ENCODE results near the gene PGS1.
"Not testable (repeated sequence)": the region's sequence is repeated elsewhere in the genome, so short reads cannot be mapped to it uniquely, and the experiment has no call there.

Gene PGS1, protein sequence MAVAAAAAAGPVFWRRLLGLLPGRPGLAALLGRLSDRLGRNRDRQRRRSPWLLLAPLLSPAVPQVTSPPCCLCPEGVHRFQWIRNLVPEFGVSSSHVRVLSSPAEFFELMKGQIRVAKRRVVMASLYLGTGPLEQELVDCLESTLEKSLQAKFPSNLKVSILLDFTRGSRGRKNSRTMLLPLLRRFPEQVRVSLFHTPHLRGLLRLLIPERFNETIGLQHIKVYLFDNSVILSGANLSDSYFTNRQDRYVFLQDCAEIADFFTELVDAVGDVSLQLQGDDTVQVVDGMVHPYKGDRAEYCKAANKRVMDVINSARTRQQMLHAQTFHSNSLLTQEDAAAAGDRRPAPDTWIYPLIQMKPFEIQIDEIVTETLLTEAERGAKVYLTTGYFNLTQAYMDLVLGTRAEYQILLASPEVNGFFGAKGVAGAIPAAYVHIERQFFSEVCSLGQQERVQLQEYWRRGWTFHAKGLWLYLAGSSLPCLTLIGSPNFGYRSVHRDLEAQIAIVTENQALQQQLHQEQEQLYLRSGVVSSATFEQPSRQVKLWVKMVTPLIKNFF

DNA sequence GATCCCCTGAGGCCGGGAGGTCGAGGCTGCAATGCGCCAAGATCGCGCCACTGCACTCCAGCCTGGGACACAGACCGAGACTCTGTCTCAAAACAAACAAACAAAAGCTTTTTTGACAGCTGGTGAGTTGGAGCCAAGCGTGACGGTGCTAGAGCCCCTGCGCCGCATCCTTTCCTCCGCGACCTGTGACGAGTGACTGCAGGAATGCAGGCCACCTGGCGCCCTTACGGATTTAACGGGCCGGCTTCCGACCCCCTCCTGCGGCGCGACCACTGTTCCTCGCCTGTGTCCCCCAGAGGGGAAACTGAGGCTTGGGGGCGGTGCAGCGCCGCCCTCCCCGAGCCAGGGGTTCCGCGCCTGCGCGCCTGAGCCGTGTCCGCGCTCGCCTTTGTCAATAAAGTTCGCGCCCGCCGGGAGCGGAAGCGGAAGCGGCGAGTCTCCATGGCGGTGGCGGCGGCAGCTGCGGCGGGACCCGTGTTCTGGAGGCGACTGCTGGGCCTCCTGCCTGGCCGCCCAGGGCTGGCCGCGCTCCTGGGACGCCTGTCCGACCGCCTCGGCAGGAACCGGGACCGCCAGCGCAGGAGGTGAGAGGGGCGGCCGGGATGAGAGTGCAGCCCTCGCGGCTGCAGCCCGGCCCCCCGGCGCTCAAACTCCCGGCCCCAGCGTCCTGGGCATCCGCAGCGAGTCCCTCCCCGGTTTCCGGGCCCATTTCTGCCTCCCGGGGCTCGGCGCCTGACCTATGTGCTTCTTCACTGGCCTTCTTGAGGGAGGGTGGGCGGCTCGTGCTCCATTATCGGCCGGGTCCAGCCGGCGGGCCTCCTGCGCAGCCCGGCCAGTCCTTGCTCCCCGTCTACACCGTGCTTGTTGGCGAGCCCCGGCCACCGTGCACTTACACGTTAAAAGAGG, at the start of gene PGS1:
Gene PGS1 (plus strand): TSS at position 425 of the 906 bp plus-strand sequence. CDS start 17 bp downstream, at position 442.
- H3K4me3 ChIP-seq (ENCODE audit: low read depth, low read length): peak within 1 kb of the TSS; percentile 88
- DNase-seq (ENCODE audit: low read depth): no peak

DNA sequence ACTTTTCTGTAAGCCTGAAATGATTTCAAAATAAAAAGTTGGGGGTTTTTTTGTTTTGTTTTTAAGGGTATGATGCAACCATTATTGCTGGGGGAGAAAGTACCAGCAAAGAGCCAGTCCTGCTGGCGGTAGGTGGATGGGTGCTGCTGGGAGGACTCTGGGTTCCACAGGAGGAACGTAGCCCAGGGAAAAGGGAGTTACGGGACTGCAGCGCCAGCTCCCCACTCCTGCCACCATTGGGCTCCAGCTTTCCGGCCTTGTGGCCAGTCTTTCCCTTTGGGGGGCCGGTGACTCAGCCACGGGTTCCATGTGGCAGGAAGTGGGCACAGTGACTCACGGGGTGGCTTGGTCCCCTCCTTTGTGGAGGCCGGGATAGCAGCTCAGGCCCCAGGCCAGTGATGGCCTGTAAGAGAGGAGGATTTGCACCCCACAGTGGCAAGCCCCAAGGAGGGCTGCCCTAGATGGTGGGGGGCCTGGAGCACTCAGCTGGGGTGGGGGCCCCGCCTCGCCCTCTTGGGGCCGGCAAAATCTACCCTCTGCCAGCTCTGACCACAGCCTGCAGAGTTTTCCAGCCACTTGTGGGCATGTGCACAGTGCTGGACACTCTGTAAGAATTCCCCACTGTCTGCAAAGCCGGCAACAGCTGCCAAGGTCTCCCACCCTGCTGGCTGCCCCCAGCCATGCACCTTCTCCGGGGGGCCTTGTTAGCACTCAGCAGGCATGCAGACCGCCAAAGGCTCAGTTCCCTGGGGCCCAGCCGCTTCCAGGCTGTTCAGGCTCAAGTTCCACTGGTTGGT, 49.0 kb upstream of the PGS1 start:
- no peak overlapping the region for H3K4me3 ChIP-seq (ENCODE audit: low read depth, low read length)
- no peak for DNase-seq (ENCODE audit: low read depth)

DNA sequence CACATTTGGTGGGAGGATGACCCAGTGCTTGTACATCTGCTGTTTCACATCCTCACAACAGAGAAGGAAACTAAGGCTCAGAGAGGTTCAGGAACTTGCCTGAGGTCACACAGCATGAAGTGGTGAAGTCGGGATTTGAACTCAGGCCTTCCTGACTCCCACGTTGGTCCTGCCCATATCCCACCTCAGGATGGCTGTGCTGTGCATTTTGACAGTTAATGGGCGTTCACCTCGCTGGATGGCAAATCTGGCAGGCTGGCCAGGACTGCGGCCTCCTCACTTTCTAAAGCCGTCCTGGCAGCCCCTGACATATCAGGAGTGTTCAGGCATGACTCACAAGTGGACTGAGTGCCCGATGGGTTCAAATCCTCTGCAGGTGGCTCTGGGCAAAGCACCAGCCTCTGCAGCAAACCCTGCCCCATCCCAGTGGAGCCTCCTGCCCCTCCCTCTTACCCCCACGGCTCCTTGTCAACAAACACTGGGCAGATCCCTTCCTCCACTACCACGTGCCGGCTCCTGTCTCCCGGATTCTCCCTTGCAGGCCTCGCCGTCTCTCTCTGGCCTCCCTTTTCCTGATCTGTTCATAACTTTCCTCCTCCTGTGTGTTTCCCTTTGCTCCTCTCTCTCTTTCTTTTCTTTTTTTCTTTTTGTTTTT, 47.8 kb upstream of the PGS1 start:
- H3K4me3 ChIP-seq (ENCODE audit: low read depth, low read length): no peak overlapping the region
- no peak for DNase-seq (ENCODE audit: low read depth)

DNA sequence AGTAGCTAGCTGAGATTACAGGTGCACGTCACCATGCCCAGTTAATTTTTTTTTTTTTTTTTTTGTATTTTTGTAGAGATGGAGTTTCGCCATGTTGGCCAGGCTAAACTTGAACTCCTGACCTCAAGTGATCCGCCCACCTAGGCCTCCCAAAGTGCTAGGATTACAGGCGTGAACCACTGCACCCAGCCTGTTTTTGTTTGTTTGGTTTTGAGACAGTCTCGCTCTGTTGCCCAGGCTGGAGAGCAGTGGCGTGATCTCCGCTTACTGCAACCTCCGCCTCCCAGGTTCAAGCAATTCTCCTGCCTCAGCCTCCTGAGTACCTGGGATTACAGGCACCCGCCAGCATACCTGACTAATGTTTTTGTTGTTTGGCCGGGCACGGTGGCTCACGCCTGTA, 47.1 kb upstream of the PGS1 start:
- not testable (repeated sequence) for H3K4me3 ChIP-seq (ENCODE audit: low read depth, low read length); DNase-seq (ENCODE audit: low read depth)

DNA sequence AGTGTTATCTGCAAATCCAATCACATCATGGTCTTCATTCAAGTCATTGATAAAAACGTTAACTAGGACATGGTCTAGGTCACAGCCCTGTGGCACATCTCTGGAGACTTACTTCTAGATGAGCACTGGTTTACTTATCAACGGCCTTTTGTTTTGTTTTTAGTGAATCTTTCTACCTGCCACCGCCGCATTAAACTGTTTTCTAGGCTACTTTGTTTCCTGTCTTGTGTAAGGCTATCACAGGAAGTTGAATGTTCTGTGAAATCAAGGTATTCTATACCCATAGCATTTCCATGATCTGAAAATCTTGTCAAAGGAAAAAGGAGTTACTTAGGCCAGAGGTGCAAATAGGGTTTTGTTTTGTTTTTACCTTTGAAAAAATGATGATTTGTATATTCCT, 45.5 kb upstream of the PGS1 start:
- H3K4me3 ChIP-seq (ENCODE audit: low read depth, low read length): no peak overlapping the region

DNA sequence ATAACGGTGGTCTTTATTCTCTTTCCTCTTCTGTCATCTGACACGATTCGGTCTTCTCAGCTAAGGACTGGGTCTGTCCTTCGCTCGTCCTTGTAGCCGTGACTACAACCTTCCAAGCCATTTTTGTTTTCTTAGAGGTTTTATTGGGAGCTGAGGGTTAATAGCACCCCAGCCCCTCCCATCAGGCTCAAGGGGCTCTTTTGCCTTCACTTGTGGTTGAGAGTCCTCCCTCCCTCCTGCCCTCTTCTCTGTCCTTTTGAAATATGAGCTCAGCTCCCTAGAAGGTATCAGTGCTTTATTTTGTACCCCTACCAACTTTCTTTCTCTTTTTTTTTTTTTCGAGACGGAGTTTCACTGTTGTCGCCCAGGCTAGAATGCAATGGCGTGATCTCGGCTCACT, 43.2 kb upstream of the PGS1 start:
- H3K4me3 ChIP-seq (ENCODE audit: low read depth, low read length): no peak overlapping the region
- DNase-seq (ENCODE audit: low read depth): no peak

More for the DNA sequence above, 45.5 kb upstream of the PGS1 start:
- DNase-seq (ENCODE audit: low read depth): no peak

DNA sequence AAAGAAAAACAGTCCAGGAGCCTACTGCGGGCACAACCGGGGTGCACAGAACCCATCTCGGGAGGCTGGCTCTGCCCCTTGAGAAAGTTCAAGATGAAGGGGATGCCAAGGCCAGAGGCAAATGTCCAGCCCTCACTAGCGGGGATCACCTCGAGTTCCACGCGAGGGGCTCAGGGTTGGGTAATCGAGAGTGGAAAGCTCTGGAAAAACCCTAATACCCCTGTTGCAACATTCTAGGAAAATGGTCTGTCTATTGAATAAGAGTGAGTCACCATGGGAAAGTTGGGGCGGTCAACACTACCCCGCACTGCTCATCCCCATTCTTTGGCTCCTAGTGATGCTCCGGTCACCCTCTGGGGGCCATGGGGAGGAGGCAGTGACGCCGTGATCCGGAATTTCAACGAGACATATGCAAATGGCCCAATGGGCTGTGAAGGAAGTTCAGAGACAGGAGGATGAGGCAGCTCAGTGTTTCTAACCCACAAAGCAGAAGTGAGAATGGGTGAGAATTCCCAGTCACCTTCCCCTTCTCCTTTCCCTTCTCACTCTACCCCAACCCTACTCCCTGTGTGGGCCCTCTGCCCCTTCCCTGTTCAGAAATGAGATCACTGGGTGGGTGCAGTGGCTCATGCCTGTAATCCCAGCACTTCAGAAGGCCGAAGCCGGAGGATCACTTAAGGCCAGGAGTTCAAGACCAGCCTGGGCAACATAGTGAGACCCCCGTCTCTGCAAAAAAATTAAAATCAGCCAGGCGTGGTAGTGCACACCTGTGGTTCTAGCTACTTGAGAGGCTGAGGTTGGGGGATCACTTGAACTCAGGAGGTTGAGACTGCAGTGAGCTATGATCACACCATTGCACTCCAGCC, 41.0 kb upstream of the PGS1 start:
- H3K4me3 ChIP-seq (ENCODE audit: low read depth, low read length): no peak overlapping the region
- DNase-seq (ENCODE audit: low read depth): peak; percentile 92

DNA sequence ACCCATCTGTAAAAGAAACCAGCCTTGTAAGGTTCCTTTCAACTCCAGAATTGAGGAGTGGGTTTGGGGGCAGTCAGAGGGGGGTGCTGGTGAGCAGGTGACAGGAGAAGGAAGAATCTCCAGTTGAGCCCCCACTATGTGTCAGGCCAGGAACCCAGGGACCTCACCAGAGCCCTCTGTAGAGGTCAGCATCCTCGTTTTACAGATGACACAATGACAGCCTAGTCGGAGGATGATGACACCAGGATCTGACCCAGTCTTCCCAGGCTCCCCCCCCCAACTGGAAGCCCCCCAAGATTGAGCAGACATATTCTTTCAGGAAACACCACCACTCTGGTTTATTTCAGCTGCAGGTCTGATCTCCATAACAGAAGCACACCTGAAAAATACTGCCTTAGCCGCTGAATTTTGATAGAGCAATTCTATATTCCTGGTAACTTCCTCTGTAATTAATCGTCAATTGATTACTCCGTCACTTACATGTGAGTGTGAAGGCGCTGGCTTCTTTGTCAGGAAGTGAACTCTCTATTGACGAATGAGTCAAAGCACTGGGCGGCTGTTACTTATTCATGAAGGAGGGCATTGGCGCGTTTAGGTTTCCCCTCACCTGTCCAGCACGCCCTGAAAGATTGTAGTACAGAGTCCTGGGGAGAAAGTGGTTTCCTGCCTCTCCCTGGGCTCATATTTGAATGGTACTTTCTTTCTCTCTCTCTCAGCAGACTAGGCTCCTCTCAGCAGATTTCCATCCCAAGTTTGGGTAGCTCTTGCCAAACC, 39.8 kb upstream of the PGS1 start:
- H3K4me3 ChIP-seq (ENCODE audit: low read depth, low read length): no peak overlapping the region

DNA sequence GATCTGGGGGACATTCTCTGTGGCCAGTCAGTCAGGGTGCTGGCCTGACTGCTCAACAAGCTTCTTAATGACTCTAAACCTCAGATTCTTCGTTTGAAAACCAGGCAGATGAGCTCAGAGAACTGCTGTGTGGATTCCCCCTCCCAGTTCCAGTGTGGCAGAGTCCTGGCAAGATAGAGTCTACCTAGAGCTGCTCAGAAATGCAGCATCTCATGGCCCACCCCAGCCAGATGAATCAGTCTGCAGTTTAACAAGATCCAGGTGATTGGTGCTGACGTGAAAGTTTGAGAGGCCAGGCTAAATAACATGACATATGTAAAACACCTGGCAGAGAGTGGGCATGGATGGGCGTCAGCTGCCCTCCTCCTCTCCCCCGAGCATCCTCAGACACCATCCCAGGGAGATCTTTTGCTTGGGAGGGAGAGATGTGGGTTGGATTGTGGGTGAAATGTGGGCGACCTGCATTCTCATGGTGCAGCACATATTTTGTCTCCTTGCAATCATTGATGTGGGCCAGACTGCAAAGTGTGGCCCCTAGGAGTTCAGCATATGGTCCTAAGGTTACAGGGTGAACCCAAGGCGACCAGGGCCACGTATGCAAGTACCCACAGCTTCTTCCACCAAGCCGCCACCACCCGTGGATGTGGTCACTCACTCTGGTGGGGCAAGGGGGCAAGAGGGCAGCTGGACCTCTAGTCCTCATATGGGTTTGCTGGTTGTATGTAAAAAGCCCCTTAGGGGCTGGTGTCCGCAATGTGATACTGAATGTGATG, 38.1 kb upstream of the PGS1 start:
- no peak for DNase-seq (ENCODE audit: low read depth)
- no peak overlapping the region for H3K4me3 ChIP-seq (ENCODE audit: low read depth, low read length)

More for the DNA sequence above, 39.8 kb upstream of the PGS1 start:
- DNase-seq (ENCODE audit: low read depth): no peak

DNA sequence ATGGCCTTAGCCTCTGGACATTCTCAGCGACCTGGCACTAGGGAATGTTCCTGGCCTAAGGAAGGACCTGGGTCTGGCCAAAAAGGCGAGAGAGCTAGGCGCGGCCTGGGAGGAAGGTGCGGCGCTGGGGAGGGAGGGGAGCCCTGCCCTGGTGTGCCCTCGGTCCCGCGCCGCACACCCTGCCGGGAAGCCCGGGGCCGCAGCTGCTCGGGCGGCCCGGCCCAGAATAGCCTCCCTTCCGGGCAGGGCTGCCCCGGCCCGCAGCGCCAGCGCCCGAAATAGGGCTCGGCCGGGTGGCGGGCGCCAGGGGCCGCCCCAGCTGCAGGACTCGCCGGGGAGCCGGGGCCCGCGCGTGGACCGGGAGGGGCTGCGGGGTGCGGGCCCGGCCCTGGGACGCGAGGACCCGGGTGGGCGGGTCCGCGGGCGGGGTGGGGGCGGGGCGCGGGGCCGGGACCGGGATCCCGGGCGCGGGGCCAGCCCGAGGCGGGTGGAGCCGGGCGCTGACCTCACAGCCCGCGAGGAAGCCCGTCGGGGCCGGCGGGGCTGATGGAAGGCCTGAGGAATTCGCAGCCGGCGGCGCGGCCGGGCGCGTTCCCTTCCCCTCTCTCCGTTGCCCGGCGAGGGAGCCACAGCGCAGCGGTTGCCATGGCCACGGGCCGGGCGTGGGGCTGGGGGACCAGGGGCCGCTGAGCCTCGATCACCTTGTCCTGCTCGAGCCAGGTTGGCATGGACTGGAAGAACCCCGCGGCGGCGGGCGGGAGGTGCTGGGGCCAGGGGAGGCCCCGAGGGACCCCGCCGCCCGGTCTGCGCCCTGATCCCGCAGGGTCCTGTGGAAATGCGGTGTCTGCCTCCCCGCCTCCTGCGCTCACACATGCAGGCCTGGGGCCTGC, 36.6 kb upstream of the PGS1 start:
- no peak for DNase-seq (ENCODE audit: low read depth)
- peak overlapping the region; percentile 28 for H3K4me3 ChIP-seq (ENCODE audit: low read depth, low read length)

DNA sequence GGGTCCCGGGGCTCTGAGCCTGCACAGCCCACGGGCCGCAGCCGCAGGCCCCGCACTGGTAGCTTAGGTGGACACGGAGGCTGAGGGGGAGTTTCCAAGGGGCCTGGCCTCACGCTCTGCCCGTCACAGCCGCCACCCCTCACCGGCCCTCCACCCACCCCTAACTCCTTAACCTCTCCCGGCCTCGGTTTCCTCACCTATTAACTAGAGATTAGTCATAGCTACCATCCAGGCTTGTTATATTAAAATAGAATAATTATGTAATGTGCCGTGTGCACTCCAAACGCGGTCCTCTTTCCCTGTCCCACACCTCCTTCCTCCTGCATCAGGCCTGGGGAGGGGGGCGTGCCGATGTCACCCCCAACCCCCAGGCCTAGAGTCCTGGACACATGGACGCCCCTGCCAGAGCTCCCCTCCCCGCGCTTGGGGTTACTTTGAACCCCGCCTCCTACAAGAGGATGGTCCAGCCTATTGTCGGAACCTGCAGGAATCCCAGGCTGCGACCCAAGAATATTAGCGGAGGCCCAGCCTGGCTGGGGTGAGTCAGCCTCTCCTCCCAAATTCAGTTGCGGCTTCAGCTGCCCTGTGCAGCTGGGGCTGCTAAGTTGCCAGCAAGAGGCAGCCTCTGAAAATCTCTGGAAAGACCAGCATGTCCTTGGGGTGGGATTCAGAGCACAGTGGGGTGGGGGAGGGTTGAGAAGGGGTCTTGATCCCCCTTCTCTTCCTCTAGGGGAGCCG, 35.8 kb upstream of the PGS1 start:
- H3K4me3 ChIP-seq (ENCODE audit: low read depth, low read length): peak overlapping the region; percentile 28
- no peak for DNase-seq (ENCODE audit: low read depth)

DNA sequence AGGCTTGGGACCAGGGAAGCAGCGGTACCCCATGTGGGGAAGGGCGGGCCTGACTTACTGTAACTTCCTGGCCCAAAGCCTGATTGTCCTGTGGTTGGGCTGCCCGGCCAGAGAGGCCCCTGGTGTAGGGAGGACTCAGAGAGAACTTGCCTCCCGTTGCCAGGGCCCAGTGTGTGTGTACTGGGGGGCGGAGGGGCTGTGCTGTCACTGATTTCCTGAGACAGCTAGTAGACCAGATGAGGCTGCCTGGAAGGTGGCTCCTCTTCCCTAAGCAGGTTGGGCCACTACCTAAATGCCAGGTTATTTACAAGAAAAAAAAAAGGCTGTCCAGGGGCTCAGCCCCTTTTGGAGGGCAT, 35.3 kb upstream of the PGS1 start:
- H3K4me3 ChIP-seq (ENCODE audit: low read depth, low read length): peak overlapping the region; percentile 7

DNA sequence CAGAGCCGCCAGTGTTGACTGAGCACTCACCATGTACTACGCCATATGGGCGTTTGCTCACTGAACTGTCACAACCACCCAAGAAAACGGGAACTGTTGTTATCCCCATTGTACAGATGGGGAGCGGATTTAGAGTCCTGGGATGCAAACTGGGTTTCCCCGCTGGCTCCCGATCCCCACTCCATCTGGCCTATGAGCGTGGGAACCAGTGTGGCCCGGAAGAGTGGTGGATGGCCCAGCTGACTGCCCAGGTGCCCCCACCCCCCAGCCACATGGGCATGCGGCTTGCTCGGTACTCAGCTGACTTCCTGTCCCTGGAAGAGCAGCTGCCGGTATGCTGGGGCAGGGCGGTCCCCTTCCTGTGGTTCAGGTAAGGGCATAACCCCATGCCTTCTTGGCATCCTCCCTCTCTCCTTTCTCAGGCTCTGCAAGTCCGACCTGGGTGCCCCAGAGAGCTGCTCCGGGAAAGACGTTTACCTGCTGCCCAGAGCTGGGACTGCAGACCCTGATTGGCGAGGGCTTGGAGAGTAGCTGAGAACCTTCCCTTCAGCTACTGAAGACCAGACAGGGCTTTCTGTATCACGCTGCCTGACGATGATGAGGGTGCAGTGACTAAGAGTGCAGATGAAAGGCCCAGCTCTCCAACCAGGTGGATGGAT, 34.8 kb upstream of the PGS1 start:
- H3K4me3 ChIP-seq (ENCODE audit: low read depth, low read length): no peak overlapping the region

More for the DNA sequence above, 35.3 kb upstream of the PGS1 start:
- no peak for DNase-seq (ENCODE audit: low read depth)

DNA sequence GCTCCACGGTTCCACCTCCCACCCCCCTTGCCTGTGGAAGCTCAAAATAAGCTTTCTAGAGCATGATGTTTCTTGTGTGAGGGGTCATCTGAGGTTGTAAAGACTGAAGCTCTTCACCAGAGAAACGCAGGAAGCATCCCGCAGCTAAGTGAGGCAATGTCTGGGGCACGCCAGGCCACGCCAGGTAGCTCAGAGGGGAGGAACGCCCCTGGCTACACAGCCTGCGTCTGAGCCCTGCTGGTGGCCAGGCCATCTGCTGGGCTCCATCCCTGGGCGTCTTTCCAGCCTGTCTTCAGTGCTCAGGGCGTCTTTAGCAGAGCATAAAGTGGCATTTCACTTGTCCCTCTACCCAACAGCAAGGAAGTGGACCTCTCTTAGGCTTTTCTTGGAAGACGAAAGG, 33.8 kb upstream of the PGS1 start:
- H3K4me3 ChIP-seq (ENCODE audit: low read depth, low read length): no peak overlapping the region

More for the DNA sequence above, 34.8 kb upstream of the PGS1 start:
- no peak for DNase-seq (ENCODE audit: low read depth)

DNA sequence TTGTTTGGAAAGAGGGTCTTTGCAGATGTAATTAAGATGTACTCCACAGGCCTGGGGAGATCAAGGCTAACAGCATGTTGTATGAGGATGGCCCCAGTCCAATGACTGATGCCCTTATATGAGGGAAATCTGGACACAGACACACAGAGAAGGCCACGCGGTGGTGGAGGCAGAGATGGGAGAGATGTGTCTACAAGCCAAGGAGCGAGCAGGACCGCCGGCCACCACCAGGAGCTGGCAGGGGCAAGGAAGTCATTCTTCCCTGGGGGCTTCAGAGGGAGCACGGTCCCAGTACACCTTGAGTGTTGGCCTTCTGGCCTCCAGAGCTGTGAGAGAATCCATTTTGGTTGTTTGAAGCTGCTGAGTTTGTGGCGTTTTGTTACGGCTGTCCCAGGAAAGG, 33.3 kb upstream of the PGS1 start:
- no peak overlapping the region for H3K4me3 ChIP-seq (ENCODE audit: low read depth, low read length)
- DNase-seq (ENCODE audit: low read depth): no peak

More for the DNA sequence above, 33.8 kb upstream of the PGS1 start:
- DNase-seq (ENCODE audit: low read depth): no peak
